HG03571 (cell line): ENCODE data around the gene MSH5.
"Not testable (repeated sequence)": the region's sequence is repeated elsewhere in the genome, so short reads cannot be mapped to it uniquely, and the experiment has no call there.

Source experiments
- ATAC-seq: cut with Tn5 transposase; IDR thresholded peaks from one replicate; pipeline ENCODE4 v1.9.1; 2021; ENCODE audit not compliant: unreplicated experiment

Gene MSH5

DNA sequence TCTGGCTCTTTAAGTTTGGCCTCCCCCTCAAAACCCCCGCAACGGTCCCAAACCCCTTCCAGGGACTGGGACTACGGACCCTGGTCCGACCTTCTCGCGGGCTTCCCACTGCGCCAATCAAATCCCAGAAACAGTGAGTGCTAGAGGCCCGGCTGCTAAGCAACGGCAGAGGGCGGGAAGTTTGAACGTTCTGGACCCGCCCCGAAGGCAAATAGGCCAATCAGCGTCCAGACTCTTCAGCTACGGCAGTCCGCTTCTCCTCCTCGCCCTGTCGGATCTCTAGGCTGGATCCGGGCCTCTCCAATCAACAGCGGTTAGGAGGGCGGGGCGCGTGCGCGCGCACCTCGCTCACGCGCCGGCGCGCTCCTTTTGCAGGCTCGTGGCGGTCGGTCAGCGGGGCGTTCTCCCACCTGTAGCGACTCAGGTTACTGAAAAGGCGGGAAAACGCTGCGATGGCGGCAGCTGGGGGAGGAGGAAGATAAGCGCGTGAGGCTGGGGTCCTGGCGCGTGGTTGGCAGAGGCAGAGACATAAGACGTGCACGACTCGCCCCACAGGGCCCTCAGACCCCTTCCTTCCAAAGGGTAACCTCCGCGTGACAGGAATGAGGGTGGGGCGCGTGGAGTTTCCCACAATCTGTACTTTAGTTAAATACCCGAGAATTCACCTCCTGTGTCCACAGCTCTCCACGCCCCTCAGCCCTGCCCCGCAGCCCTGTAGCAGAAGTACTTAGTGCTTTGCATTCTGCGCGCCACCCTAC lies at the start of gene MSH5:
Gene MSH5, plus strand, starts transcription at position 367 of the 758 bp plus-strand sequence. CDS start 462 bp downstream, outside the sequence.
- ATAC-seq, result peak; percentile 61

DNA sequence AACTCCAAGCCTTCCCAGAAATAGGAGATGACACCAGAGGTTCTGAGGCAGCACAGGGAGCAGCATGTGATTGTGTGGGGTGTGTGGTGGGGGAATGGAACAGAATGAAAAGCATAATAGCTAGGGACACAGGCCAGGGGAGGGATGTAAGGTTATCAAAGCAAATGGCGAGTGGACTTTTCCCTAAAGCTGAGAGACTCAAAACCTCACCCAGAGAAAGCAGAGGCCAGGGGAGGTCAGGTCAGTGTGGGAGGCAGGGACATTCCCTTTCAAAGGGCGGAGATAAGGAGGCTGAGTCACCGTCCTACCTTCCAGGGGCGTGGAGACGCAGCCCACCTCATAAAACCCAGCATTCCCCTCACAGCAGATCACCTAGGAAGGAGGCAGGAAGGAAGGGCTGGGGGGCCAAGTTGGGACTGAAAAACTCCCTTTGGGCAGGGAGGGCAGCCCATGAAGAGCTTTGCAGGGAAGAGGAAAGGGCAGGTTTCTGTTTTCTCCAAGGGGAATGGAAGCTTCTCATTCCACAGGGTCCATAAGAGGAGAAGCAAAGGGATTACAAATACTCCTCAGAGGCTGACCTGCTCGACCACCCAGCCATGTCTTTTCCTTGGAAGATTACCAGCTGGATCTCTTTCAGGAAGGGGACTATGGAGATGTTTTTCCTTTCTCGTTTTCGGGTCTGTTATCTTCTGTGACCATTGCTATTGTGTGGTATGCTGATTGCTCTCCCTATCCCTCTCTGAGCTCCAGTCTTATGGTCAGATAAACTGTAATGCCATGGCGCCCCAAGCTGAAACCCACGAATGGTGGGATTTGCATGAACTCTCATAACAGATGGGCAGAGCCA lies 49.4 kb upstream of the MSH5 start:
- ATAC-seq, result no peak

DNA sequence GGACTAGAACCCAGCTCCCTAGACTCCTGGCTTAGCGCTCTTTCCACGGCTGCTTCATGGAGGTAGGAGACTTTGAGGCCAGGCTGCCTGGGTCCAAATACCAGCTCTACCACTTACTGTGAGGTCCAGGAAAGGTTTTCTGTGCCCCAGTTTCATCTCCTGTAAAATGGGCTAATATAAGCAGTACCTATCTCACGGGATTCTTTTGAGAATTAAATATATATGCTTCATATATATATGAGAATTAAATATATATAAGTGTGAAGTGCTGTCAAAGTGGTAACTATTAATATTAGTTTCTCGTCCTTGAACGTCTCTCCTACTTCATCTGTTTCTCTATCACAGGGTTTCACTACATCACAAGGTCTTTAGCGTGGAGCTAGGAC lies 48.7 kb upstream of the MSH5 start:
- no peak for ATAC-seq

DNA sequence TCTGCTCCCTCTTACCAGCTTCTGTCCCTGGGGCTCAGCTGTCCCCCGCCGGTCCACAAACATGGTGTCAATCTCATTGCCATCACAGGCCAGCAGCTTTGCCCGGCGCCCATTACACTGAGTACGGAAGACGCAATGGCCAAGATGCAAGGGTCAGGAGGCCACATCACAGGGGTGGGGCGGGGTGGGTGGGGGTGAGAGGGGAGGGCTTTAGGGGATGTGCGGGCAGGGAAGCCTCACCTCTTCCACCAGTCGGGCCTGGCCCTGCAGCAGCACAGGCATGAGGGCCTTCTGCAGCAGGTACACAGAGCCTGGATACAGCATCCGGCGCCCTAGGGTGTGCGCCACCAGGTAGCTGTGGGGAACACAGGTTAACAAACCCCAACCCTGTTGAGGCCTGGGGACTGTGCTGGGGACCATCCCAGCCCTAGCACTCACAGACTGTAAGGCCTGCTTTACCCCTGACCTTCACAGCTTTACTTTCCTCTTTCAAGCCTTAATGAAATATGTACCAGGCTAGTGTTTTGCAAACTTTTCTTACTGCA lies 48.2 kb upstream of the MSH5 start:
- ATAC-seq, result no peak

DNA sequence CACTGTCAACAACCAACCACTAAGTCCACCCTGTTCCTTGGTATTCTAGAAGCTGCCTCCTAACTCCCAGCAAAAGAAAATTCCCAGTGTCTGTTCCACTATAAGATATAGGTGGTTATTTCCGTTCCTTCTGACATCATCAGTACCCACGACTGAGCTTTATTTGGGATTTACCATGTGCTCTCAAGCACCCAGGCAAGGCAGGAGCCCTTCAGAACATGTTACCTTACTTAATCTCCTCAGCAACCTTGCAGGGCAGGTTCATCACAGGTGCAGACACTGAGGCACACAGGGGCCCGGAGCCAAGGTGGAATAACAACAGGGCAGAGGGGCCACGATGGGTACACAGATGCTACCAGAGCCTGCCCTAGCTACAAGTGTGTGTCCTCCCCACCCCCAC lies 47.5 kb upstream of the MSH5 start:
- no peak for ATAC-seq

DNA sequence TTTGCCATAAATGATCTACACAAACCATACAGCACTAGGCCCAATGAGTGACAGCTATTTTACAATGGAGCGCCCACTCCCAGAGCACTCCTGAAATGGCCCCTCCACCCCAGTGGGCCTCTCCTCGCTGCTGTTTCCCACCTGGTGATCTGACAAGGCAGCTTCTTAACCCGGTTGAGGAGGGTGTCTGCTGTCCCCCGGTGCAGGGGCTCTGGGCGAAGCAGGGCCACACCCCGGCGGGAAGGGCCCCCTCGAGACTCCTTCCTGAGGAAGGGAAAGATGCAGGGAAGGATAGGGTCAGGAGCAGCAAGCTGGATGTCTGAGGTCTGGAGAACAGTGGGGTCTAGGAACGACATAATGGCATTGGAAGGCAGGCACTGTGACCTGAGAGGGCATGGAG lies 46.9 kb upstream of the MSH5 start:
- no peak for ATAC-seq

DNA sequence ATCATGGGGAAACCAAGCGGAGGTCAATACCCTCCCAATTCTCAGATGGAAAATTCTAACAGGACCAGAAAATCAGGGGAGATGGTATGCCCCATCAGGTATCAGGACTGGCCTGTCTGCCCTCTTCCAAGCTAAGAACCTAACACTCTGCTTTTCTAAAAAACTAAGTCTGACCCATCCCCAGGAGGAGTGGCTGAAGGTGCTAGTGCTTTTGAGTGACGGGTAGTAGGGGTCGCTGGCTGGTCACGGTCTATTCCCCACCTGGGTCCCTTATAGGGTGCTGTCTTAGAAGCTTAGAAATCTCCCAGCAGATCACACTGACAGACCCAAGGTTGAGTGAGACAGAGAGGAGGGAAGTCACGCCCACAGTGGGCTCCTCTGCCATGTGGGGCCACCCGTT lies 46.3 kb upstream of the MSH5 start:
- no peak for ATAC-seq

DNA sequence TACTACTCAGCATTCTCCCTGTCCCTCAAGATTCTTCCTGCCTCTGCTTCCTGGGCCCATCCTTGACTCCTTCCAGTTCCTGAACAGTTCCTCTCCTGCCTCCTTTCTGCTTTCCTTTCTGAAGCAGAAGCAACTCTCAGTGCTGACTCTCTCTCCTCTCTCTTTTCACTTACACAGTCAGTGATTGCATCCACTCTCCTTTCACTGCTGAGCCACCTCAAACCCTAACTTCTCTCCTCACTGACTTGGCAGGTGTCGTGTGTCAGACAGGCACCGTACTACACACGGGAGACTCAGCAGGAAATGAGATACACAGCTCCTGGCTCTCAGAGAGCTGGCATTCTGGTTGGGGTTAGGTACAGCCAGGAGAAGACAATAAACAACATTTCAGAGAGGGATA lies 42.2 kb upstream of the MSH5 start:
- no peak for ATAC-seq

DNA sequence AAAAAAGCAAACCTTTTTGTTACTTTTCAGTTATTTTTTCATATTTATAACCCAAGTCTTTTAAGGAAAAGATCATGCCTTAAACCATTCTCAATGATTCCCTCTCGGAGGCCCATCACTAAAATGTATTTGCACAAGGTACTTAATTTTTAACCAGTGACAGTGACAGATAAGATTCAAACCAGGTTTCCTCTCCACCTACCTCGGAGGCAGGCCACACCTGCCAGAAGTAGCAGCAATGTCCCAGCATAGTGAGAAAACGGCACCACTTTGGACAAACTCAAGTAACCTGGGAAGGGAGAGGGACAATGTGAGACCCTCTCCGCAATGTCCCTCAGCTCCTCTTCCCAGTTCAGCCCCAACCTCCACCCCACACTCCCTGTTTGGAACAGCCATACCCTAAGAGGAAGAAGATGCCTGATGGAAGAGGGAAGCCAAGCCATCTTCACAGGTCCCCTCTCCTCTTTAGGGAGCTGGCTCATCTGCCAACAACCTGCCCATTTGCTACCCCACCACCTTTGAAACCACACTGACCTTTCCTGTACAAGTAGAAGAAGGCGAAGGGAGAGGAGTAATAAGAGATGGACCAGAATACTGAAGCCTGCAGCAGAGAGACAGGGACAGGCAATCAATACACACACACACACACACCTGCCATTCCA lies 38.9 kb upstream of the MSH5 start:
- ATAC-seq, result no peak

DNA sequence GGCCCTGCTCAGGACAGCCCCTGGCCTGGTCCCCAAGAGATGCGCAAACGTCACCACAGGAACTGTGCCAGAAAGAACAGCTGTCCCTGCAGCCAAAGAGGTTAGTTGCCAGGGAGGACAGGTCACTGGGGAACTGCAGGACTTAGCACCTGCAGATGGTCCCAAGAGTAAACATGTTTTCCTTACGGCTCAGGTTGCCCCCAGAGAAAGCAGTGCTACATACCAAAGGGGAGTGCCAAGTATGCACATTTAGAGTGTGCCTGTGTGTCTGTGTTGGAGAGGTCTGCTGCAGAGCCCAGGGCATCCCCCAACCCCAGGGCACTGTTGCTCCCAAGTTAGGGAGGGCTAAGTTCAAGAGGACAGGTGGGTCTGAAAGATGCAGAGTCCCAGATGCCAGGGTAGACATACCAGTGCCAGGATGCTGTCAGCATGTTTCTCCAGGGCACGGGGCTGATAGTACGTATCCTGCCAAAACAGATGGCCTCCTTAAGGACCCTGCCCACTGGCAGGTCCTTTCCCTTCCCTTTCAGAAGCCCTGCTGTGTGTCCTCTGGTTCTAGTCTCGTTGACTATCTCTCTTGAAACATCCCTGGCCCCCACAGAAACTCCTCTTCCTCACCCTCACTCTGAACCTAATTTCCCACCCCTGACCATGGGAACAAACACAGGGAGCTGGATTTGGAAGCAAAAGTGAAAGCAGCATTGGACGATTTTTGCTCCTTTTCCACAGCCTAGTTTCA lies 38.0 kb upstream of the MSH5 start:
- no peak for ATAC-seq

DNA sequence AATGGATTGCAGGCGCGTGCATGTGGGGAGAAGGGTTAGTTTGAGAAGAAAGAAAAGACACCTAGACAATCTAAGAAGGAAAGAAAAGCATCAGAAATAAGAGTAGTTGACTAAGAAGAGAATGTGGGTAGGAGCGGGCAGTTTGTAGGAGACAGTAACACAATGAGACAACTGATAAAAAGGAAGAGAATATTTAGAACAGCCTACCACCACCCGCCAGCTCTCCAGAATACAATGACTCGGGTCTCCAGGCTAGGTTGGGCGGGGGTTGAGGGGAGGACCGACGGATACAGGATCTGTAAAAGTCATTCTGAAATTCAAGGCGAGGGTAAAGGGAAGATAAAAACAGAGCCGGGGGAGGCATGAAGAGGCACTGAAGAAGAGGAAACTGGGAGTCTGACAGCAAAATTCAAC lies 37.4 kb upstream of the MSH5 start:
- no peak for ATAC-seq

DNA sequence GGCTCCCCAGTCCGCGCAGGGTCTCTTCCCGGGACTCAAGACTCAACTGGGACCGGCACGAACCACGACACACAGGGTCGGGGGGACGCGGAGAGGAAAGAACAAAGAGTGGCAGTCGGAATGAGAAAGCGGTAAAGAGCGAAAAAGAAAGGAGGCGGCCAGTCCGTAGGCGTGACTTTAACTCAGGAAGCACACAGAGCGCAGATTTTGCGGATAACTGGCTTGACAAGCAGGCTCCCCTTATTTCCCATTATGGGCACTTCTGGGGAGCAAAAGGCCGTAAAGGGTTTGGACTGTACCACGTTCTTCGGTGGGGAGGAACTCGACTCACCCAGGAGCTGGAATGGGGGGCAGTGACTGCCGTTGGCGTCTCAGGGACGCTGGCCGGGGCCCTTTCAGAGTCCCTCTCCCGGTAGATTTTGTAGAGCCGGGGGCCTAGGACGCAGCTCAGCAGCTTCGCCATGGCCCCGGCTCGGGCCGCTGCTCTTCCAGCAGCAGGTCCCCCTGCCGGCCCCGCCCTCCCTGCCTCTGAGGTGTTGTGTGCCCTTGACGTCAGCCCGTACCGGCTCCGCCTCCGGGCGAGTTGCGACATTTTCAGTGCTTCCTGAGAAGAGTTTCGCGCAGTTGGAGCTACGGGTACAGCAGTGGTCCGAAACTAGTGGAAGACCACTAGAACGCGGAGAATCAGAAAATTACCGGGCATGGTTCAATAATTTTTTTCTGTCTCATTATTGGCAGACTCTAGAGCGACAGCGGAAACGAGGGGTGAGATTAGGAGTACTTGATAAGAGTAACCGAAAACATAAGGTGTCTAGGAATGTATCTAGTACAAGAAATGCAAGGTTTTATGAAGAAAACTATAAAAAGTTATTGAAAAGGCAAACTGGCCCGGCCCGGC lies 36.7 kb upstream of the MSH5 start, which contains the start of gene ABHD16A:
Gene ABHD16A, minus strand, starts transcription at position 506 of the 898 bp plus-strand sequence. Its CDS starts 43 bp downstream, at position 463.
- ATAC-seq, result peak; percentile 86

DNA sequence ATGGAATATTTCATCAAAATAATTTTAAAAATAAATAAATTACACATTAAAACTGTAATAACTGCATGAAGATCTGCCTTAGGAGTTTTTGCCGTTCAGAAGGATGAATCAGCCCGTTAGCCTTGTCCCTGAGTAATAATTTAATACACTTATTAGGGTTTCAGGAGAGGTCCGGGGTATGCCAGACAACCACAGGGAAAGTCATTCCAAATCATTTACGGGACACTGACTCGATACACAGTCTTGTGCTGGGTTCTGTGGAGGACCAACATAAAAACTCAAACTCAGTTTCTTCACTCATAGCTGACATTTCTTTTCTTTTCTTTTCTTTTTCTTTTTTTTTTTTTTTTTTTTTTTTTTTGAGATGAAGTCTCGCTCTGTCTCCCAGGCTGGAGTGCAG lies 33.9 kb upstream of the MSH5 start:
- ATAC-seq, result no peak

DNA sequence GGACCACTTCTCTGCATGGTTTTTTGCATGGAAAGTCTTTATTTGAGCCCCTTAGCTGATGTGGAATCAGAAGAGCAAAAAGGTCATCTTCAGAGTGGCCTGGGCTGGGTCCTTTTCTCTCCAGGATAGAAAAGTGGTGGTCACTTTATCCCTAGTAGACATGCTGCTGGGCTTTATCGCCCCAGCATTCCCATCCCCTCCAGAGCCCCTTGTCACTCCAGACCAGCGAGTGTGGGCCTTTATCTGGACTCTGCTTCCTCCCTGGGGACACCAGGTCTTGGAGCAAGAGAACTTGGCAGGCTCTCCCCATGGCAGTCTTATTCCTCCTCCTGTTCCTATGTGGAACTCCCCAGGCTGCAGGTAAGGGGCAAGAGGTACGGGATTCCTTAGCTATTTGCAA lies 33.2 kb upstream of the MSH5 start, which contains the start of gene LY6G6F:
Gene LY6G6F, plus strand, starts transcription at position 268 of the 400 bp plus-strand sequence. Its CDS starts 41 bp downstream, at position 309.
- ATAC-seq, result no peak

DNA sequence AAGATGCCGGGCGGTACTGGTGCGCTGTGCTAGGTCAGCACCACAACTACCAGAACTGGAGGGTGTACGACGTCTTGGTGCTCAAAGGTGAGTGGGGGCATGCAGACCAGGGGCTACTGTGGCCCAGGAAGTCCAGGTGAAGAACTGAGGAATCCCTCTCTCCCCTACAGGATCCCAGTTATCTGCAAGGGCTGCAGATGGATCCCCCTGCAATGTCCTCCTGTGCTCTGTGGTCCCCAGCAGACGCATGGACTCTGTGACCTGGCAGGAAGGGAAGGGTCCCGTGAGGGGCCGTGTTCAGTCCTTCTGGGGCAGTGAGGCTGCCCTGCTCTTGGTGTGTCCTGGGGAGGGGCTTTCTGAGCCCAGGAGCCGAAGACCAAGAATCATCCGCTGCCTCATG lies 32.1 kb upstream of the MSH5 start:
- no peak for ATAC-seq

DNA sequence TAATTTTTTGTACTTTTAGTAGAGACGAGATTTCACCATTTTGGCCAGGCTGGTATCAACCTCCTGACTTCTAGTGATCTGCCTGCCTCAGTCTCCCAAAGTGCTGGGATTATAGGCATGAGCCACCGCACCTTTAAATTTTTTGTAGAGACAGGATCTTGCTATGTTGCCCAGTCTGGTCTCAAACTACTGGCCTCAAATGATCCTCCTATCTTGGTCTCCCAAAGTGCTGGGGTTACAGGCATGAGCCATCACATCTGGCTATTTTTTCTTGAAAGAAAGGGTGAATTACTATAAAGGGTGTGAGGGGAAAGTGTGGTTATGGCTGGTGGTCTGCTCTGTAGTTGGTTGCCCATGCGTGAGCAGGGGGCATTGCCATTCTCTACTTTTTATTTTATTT lies 31.6 kb upstream of the MSH5 start:
- no peak for ATAC-seq

DNA sequence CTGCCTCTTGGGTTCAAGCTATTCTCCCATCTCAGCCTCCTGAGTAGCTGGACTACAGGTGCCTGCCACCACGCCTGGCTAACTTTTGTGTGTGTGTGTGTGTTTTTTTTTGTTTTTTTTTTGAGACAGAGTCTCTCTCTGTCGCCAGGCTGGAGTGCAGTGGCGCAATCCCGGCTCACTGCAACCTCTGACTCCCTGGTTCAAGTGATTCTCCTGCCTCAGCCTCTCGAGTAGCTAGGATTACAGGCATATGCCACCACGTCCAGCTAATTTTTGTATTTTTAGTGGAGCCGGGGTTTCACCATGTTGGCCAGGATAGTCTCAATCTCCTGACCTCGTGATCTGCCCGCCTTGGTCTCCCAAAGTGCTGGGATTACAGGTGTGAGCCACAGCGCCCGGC lies 30.6 kb upstream of the MSH5 start:
- ATAC-seq, result not testable (repeated sequence)

DNA sequence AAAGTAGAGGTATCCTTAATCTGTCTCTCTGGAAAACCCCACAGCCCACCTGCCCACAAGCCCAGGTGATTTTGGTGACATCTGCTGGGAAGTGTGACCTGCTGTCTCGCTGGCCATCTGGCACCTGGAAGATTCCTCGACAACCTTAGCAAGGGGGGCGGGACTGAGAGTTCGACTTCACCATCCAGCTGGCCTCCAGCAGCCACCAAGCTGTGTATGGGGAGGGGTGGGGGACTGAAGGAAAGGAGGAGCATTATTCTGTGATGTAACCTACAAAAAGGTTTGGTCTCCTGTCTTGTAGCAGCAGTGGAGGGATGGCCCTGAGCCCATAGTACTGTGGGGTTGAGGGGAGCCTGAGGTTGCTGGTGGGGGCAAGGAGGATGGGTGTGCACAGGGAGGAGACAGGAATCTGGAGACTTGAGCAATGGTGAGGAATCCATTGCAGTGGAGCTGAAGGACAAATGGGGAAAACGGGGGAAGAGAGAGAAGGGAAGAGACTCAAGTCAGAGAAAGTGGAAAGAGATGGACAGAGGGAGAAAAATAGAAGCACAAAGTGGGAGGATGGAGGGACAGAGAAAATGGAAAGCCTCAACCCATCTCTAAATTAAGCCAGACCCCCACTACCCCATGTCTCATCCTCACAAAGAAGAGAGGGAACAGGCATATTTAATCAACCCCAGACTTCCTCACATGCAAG lies 29.1 kb upstream of the MSH5 start:
- ATAC-seq, result no peak

DNA sequence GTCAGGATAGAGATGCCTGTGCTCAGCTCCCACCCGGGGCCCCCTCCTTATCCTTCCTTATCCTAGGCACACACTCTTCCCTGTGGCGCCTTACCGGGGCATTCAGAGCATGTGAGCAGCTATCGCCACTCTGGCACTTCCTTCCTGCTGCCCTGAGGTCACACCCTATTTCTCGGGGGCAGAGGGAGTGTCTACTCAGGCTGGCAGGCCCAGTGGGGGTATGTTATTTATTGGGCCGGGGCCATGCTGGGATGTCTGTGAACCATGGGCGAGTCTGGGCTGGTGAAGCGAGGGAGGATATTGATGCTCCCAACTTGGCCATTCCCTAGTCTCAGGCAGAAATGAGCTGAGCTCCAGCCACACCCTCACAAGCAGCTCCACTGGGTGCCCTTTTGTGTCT lies 28.6 kb upstream of the MSH5 start:
- no peak for ATAC-seq
